Esophagus muscularis mucosa (tissue), 3 donors: ENCODE results near the gene OLFML2B.

ENCODE experiments used
- POLR2A ChIP-seq: fragments of 450-650 bp; IDR thresholded peaks from one replicate; pipeline ENCODE4 v1.6.1; 2017; ENCODE audit warnings: antibody characterized with exemption, moderate library complexity, mild to moderate bottlenecking, low read depth
- POLR2AphosphoS5 ChIP-seq, 2 donors: sonication (generic); formaldehyde crosslinking; IDR thresholded peaks; one replicate each; pipeline ENCODE4 v1.6.1; 2017; ENCODE audit warnings: antibody characterized with exemption in 2 of 2
- TF ChIP-seq, protein P1 (sequence below), 3 experiments: fragments of 200-600 bp in 2 of 3; fragments of 450-650 bp in 1 of 3; sonication (generic) in 2 of 3; IDR thresholded peaks; one replicate each; pipeline ENCODE4 v1.5.1; 2017 to 2019; ENCODE audit warnings: antibody characterized with exemption in 3 of 3, mild to moderate bottlenecking in 2 of 3, moderate library complexity in 1 of 3

DNA sequence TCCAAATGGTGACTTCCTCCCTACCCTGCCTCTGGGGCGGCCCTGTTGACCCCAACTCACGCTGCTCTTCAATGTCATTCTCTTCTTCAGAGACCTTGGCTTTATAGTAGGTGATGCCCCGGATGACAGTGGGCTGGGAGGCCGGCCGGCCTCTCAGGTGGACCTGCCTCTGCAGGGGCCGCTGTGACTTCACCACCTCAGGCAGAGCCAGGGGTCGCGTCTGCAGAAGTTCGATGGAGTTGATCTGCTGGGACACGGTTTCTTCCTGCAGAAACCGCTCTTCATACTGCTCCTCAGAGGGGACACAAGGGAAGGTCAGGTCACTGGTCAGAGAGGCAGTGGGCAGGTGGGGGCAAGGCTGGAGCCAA, 23.6 kb downstream of the OLFML2B start:
- TF ChIP-seq, protein P1, sequence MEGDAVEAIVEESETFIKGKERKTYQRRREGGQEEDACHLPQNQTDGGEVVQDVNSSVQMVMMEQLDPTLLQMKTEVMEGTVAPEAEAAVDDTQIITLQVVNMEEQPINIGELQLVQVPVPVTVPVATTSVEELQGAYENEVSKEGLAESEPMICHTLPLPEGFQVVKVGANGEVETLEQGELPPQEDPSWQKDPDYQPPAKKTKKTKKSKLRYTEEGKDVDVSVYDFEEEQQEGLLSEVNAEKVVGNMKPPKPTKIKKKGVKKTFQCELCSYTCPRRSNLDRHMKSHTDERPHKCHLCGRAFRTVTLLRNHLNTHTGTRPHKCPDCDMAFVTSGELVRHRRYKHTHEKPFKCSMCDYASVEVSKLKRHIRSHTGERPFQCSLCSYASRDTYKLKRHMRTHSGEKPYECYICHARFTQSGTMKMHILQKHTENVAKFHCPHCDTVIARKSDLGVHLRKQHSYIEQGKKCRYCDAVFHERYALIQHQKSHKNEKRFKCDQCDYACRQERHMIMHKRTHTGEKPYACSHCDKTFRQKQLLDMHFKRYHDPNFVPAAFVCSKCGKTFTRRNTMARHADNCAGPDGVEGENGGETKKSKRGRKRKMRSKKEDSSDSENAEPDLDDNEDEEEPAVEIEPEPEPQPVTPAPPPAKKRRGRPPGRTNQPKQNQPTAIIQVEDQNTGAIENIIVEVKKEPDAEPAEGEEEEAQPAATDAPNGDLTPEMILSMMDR (IDR thresholded peaks at IDR 0.05), result no peak
- no peak for TF ChIP-seq POLR2A
- TF ChIP-seq POLR2AphosphoS5 (IDR thresholded peaks at IDR 0.05), result no peak
